Ectodermal cell (in vitro differentiated cells): ENCODE results near the gene ITPK1.

Experiments
- H3K27ac ChIP-seq: 2 replicates; pipeline ENCODE4 v1.7.0; 2013; ENCODE audit warnings: mild to moderate bottlenecking, low read depth, low read length; ENCODE audit not compliant: insufficient read depth, poor library complexity, severe bottlenecking
- H3K27me3 ChIP-seq: 2 replicates; pipeline ENCODE4 v1.7.0; 2013; ENCODE audit warnings: mild to moderate bottlenecking, low read length; ENCODE audit not compliant: insufficient read depth, control insufficient read depth, poor library complexity, severe bottlenecking
- H3K36me3 ChIP-seq: one replicate; pipeline ENCODE4 v1.7.0; 2013; ENCODE audit warnings: low read length; ENCODE audit not compliant: control insufficient read depth, insufficient read depth
- H3K4me1 ChIP-seq: one replicate; pipeline ENCODE4 v1.7.0; 2013; ENCODE audit warnings: low read length; ENCODE audit not compliant: control insufficient read depth, insufficient read depth
- H3K4me3 ChIP-seq: 2 replicates; pipeline ENCODE4 v1.7.0; 2013; ENCODE audit warnings: low read depth, low read length, control low read depth; ENCODE audit not compliant: insufficient read depth
- H3K9me3 ChIP-seq: 2 replicates; pipeline ENCODE4 v1.7.0; 2013; ENCODE audit warnings: mild to moderate bottlenecking, low read length, moderate library complexity; ENCODE audit not compliant: control insufficient read depth
- WGBS, 2 experiments: methylation state at CpG; one replicate each; pipeline ENCODE4 v1.1.7; 2013; ENCODE audit warnings: missing lambda C conversion rate in 2 of 2; 5-methylcytosine and 5-hydroxymethylcytosine counted together

ITPK1 gene

DNA sequence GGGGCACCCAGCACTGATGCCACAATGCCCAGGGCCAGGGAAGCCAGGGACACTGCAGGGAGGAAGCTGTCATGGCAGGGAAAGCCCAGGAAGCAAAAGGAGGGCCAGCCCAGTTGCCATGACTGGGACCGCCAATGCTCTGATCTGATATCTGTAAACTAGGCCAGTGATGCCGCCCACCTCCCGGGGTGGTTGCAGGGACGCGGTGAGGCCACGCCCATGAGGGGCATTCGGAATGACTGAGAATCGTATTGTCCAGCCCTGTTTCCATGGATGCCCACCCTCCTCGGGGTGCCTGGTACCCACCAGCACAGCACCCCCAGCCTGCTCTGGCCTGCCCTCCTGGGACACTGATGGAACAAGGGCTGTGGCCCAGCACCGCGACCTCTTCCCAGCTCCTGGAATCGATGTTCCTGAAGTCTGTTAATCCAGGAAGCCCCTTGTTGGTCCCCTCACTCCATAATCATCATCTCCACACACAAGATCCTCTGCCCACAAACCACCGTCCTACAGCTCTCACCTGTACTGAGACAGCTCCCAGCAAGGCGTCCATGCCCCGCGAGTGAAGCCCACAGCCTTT, 144.0 kb downstream of the ITPK1 start:
- WGBS, 2 experiments: 91 to 92% methylated on average over 16 of the region's 16 CpGs
- Histone ChIP-seq H3K9me3 (no peaks in the 10 kb centered on the region), H3K4me1 (no peaks in the 10 kb centered on the region), H3K4me3 (no peak overlapping the region), H3K36me3 (no peaks in the 10 kb centered on the region), H3K27me3 (no peaks in the 10 kb centered on the region), H3K27ac (no peak overlapping the region)

DNA sequence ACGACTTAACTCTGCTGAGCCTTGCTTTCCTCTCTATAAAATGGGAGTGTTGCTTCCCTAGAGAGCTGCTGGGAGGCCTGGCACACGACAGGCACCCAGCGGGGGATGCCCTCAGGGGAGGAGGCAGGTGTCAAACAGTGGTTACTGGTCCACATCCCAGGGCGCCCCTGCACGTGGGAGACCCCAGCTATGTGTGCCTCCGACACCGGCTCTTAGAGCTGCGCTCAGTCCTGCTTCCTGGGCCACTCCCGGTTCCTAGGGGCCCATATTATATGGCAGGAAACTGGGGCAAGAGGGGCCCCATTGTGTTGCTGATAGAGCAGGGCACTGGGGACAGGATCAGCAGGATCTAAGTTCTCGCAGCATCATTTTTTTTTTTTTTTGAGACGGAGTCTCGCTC, 145.5 kb downstream of the ITPK1 start:
- H3K27ac ChIP-seq: no peak overlapping the region
- no peaks in the 10 kb centered on the region for H3K4me1 ChIP-seq
- H3K27me3 ChIP-seq: no peaks in the 10 kb centered on the region
- no peak overlapping the region for H3K4me3 ChIP-seq
- no peaks in the 10 kb centered on the region for H3K36me3 ChIP-seq
- WGBS, 2 experiments: 82 to 84% methylated on average over 12 of the region's 12 CpGs
- no peaks in the 10 kb centered on the region for H3K9me3 ChIP-seq

DNA sequence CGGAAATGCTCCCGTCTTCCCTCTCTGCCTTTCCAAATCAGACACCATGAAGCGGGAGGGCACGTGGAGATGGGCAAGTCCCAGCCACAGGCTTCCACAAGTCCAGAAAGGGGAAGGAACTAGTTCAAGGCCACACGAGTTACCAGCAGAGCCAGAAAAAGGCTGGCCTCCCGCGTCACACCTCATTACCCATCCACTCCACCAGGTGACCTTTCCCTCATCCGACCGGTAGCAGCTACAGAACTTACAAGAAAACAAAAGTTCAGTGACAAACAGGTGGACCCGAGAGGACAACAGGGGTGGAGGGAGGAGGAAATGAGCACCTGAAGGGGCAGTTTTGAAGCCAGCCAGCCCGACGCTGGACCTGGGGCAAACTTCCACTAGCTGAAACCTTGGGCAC, 145.9 kb downstream of the ITPK1 start:
- H3K27ac ChIP-seq: no peak overlapping the region
- WGBS, 2 experiments: 85 to 86% methylated on average over 12 of the region's 12 CpGs
- H3K36me3 ChIP-seq: no peaks in the 10 kb centered on the region
- no peak overlapping the region for H3K4me3 ChIP-seq
- no peaks in the 10 kb centered on the region for H3K4me1 ChIP-seq
- no peaks in the 10 kb centered on the region for H3K27me3 ChIP-seq
- no peaks in the 10 kb centered on the region for H3K9me3 ChIP-seq

DNA sequence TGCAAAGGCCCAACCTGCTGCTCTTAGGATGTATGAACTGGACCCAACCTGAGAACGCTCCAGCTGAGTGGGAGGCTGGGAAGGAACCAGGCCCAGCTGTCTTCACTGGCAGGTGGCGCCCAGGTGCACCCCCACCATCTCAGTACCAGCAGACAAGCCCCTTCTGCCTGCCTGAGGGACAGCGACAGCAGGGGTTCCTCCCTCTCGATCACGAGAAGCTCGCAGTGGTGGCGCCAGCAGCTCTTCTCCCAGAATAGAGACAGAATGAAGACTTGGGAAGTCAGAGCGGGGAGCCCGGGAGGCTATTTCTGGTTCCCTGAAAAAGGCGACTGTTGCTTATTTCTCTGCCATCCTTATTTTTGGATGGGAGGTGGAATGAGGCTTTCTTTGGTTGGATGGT, 146.3 kb downstream of the ITPK1 start:
- no peak overlapping the region for H3K27ac ChIP-seq
- no peaks in the 10 kb centered on the region for H3K27me3 ChIP-seq
- no peaks in the 10 kb centered on the region for H3K4me1 ChIP-seq
- no peaks in the 10 kb centered on the region for H3K9me3 ChIP-seq
- no peaks in the 10 kb centered on the region for H3K36me3 ChIP-seq
- no peak overlapping the region for H3K4me3 ChIP-seq
- WGBS, 2 experiments: 85 to 86% methylated on average over 10 of the region's 10 CpGs

DNA sequence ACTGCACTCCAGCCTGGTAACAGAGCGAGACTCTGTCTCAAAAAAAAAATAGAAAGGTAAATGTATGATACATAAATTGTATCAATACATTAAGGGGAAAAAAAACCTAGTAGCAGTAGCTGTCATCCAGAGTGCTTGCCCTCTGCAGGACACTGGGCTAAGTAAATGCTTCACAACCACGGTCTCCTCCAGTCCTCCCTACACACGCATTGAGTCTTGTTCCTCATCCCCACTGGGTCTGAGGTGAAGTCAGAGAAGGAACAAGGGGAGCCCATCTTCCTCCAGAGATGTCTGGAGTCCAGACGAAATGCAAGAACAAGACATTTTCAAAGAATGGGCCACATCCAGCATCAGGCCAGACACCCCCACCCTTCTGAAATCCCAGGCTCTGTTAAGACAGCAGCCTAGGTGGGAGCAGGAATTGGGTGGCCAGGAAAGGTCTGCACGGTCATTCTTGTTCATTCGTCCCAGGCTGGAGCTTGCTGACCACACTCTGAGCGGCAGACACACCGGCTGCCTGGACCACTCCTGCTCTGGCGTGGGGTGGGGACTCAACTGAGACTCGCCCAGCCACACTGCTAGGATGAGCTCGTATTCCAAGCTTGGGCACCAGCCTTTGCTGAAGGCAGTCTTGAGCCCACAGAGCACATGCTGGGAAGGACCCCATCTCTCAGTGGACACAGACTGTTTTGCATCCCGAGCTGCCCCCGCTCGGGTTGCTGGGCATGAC, 147.3 kb downstream of the ITPK1 start:
- WGBS, 2 experiments: 92 to 93% methylated on average over 13 of the region's 14 CpGs
- no peaks in the 10 kb centered on the region for H3K27me3 ChIP-seq
- H3K27ac ChIP-seq: no peak overlapping the region
- H3K4me1 ChIP-seq: no peaks in the 10 kb centered on the region
- H3K9me3 ChIP-seq: no peaks in the 10 kb centered on the region
- H3K4me3 ChIP-seq: no peak overlapping the region
- no peaks in the 10 kb centered on the region for H3K36me3 ChIP-seq

DNA sequence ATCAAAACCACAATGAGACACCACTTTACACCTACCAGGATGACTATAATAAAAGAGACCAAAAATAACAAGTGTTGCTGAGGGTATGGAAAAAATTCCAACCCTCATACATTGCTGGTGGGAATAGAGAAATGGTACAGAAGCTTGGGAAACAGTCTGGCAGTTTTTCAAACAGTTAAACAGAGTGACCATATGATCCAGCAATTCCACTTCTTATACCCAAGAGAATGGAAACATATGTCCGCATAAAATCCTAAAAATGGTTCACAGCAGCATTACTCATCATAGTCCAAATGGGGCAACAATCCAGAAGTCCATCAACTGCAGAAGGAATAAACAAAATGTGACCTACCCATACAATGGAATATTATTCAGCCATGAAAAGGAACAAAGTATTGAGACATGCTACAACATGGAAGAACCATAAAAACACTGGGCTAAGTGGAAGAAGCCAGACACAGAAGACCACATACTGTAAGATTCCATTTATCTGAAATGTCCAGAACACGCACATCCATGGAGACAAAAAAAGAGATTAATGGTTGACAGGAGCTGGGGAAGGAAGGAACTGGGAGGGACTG, 148.3 kb downstream of the ITPK1 start:
- Histone ChIP-seq H3K27me3 (no peaks in the 10 kb centered on the region), H3K4me3 (no peak overlapping the region), H3K36me3 (no peaks in the 10 kb centered on the region), H3K27ac (no peak overlapping the region), H3K9me3 (no peaks in the 10 kb centered on the region), H3K4me1 (no peaks in the 10 kb centered on the region)
- 98 to 100% methylated on average over 2 of the region's 2 CpGs for WGBS, 2 experiments

DNA sequence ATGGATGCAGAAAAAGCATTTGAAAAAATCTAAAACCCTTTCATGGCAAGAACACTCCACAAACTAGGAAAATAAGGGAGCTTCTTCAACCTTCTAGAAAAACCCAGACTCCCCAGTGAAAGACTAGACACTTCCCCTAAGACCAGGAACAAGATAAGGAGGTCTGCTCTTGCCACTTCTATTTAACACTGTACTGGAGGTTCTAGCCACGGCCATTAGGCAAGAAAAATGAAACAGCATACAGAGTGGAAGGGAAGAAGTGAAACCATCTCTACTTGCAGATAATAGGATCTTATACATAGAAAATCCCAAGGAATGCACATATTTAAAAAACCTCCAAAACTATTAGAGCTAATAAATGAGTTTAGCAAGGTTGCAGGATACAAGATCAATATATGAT, 150.4 kb downstream of the ITPK1 start:
- WGBS, 2 experiments: 92% methylated on average over 1 of the region's 1 CpG; no CpG with 5 or more reads in 1 of the 2 experiments
- no peak overlapping the region for H3K4me3 ChIP-seq
- no peak overlapping the region for H3K27ac ChIP-seq
- no peaks in the 10 kb centered on the region for H3K36me3 ChIP-seq
- no peaks in the 10 kb centered on the region for H3K4me1 ChIP-seq
- no peaks in the 10 kb centered on the region for H3K27me3 ChIP-seq
- H3K9me3 ChIP-seq: no peaks in the 10 kb centered on the region

DNA sequence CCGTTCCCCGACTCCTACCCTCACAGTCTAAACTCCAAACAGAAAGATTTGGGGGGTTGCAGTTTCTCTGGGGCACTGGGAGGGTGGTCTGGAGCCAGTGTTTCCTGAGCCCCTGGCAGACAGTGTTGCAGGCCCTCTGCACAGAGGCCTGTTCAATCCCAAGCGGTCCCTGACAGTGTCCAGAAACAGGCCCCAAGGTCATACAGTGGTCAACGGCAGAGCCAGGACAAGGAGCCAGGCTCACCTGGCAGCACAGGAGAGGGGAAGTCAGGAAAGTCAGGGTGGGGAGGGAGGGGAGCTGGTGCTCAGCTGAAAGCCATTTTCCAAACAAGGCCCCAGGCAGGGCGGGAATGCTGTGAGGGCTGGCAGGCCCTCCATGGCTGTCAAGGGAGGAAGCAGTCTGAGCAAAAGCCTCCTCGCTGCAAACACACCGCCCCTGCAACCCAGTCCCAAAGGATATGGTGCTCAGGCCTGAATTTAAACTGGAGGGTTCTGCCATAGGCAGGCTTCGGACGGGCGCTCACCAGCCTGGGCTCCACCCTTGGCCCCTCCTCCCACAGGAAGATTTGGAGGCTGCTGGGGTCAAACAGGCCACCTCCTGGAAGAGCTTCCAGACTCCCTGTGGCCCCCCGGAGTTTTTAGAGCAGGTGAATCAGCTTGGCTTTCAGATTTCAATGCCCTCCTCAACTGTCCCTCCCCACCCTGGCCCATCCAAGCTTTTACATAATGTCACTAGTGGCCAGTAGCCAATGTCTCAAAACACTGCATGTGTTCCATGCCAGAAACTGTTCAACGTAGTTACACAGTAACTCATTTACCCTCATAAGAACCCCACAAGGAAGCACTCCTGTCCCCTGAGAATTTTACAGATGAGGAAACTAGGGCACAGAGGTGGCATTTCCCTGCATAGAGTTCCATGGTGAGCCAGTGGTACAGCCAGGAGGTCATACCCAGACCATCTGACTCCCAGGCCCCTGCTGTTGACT, 151.3 kb downstream of the ITPK1 start:
- Histone ChIP-seq H3K4me3 (no peak overlapping the region), H3K27ac (no peak overlapping the region), H3K36me3 (no peaks in the 10 kb centered on the region), H3K9me3 (no peaks in the 10 kb centered on the region), H3K4me1 (no peaks in the 10 kb centered on the region), H3K27me3 (no peaks in the 10 kb centered on the region)
- 90 to 93% methylated on average over 12 of the region's 12 CpGs for WGBS, 2 experiments

DNA sequence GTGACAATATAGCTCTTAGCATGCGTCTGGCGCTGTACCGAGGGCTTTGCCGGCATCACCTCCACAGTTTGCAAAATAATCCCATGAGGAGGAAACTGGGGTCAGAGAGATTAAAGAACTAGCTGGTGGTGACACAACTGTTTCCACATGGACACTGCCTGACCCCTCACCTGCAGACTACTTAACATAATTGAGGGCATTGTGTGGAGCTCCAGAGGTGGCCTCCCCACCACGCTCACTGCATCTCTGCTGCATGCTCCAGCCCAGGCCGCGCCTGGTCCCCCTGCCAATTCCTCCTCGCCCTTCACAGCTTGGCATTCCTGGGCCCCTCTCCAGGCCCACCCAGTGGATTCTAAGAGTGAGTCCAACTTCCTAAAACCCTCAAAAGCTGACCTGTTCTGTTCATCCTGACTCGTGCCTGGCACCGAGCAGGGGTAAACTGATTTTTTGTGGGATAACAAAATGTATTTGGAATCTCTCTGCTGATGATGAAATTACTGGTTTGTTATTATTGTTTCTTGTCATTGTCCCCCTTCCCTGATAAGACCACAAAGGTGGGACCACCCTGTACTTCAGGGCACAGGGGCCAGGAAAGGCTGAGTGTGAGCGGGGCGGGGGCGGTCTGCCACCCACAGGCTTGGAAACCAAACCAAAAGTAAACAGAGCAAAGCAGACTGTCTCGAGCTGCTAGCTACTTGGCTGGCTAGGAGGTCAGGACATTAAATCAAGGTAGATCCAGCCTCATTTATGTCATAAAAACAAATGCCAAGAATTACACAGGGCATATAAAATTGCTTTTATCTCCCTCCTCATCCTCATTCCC, 152.2 kb downstream of the ITPK1 start:
- no peaks in the 10 kb centered on the region for H3K36me3 ChIP-seq
- H3K27ac ChIP-seq: no peak overlapping the region
- no peaks in the 10 kb centered on the region for H3K4me1 ChIP-seq
- no peak overlapping the region for H3K4me3 ChIP-seq
- no peaks in the 10 kb centered on the region for H3K9me3 ChIP-seq
- WGBS, 2 experiments: 76 to 78% methylated on average over 14 of the region's 14 CpGs
- no peaks in the 10 kb centered on the region for H3K27me3 ChIP-seq
